Subcutaneous abdominal adipose tissue (tissue), 5 donors: ENCODE data around the gene ARHGEF17.

ENCODE experiments used
- H3K27ac ChIP-seq: one replicate; pipeline ENCODE4 v1.7.0; 2013; ENCODE audit warnings: low read depth, mild to moderate bottlenecking, inconsistent platforms, low read length, moderate library complexity
- H3K27me3 ChIP-seq, 5 donors: one replicate each; pipeline ENCODE4 v1.7.0; 2013; ENCODE audit warnings: low read length in 5 of 5, inconsistent platforms in 1 of 5; ENCODE audit not compliant: control insufficient read depth in 5 of 5, insufficient read depth in 4 of 5
- H3K36me3 ChIP-seq, 5 donors: one replicate each; pipeline ENCODE4 v1.7.0; 2013; ENCODE audit warnings: low read length in 5 of 5; ENCODE audit not compliant: control insufficient read depth in 5 of 5, insufficient read depth in 5 of 5
- H3K4me1 ChIP-seq, 5 donors: one replicate each; pipeline ENCODE4 v1.7.0; 2013; ENCODE audit warnings: low read length in 5 of 5, mild to moderate bottlenecking in 3 of 5, moderate library complexity in 1 of 5; ENCODE audit not compliant: control insufficient read depth in 5 of 5, insufficient read depth in 5 of 5
- H3K4me3 ChIP-seq, 5 donors: one replicate each; pipeline ENCODE4 v1.7.0; 2013; ENCODE audit warnings: low read length in 5 of 5, low read depth in 1 of 5
- H3K9ac ChIP-seq, 5 donors: one replicate each; pipeline ENCODE4 v1.7.0; 2013; ENCODE audit warnings: low read length in 5 of 5, mild to moderate bottlenecking in 4 of 5, moderate library complexity in 3 of 5
- H3K9me3 ChIP-seq, 5 donors: one replicate each; pipeline ENCODE4 v1.7.0; 2013; ENCODE audit warnings: low read length in 5 of 5; ENCODE audit not compliant: control insufficient read depth in 5 of 5
- donor health status: healthy.
- donor health status: healthy.
- donor health status: healthy.
- donor health status: healthy.
- donor health status: healthy.

ARHGEF17 gene

DNA sequence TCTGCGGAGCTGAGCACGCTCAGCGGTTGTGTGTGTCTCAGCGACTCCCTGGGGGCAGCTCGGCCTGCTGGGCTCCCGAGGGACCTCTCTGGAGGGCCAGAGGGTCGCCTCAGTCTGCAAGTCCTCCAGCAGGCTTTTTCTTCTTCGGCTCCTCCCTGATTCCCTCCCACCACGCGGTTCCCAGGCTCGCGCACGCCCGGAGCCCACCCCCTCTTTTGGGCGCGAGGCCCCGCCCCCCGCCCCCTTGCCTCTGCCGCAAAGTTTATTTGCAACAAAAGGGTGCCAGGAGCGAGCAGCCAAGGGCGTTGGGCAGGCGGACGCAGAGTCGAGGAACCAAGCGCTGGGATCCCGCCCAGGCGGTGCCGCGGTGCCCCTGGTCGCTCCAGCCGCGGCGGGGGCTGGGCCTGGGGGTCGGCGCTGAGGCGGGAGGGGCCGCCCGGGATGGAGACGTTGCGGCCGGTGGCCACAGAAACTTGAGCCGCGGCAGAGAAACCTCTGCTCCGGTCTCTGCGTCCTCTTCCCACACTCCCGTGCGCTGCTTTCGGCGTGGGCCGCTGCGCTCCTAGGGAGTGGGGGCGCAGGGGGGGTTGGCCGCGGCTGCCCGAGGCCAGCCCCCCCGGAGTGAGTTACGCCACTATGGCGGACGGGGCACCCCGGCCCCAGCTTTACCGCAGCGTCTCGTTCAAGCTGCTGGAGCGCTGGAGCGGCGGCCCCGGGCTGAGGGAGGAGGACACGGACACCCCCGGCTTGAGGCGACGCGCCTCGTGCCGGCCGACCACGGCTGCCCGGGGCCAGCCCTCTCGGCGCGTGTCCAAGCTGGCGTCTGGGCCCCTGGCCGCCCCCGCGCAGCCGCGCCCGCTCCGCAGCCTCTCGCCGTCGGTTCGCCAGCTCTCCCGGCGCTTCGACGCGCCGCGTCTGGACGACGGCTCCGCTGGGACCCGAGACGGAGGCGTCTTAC, at the start of gene ARHGEF17:
TSS of gene ARHGEF17 (plus strand) at position 274 of the 958 bp plus-strand sequence. CDS start at position 637, 363 bp downstream.
- peak within 1 kb of the TSS; percentile 73 to 82 (median 75) for H3K4me3 ChIP-seq
- peak within 1 kb of the TSS; percentile 35 to 84 (median 70) for H3K9ac ChIP-seq
- peak within 1 kb of the TSS; percentile 87 for H3K27ac ChIP-seq
- H3K9me3 ChIP-seq = no peaks in the 10 kb centered on the region
- no peaks in the 10 kb centered on the region for H3K27me3 ChIP-seq
- H3K4me1 ChIP-seq = peaks cover 14 to 67% (median 62%) of the 10 kb centered on the region in 5 donors
- H3K36me3 ChIP-seq = peaks cover 0 to 3% (median 0%) of the 10 kb centered on the region in 5 donors

DNA sequence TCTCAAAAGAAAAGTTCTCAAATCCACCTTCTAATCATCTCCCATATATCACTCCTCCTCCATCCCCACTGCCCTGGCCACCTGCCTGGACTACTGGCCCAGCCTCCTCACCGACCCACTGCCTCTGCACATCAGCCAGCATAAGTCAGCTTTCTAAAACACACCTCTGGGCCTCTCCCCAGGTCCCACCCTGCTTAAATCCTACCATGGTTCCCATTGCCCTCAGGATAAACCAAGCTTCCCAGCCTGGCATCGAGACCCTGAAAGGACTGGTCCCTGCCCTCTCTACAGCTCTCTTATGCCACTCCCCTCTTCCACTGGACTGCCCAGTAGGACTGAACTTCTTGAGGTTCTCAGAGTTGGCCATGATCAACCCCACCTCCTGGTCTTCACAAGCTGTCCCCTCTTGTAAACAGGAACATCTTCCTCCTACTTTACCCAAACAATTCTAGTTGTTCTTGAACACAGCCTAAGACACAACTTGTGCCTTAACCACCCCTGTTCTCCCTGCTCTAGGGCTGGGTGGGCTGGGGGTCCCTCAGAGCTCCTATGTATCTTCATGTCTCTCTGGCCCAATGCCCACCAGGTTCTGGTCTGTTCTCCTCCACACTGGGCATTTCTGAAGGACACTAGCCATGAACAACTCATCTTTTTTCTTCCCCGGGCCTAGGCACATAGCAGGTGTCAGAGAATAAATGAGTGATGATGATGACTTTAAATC, 48.5 kb upstream of the ARHGEF17 start:
- Histone ChIP-seq H3K27me3 (peaks cover 0 to 15% (median 7%) of the 10 kb centered on the region in 5 donors), H3K9ac (no peak overlapping the region), H3K4me3 (no peak overlapping the region), H3K27ac (no peak overlapping the region), H3K9me3 (no peaks in the 10 kb centered on the region), H3K36me3 (no peaks in the 10 kb centered on the region), H3K4me1 (peaks cover 0 to 14% (median 13%) of the 10 kb centered on the region in 5 donors)

- H3K4me3 ChIP-seq = no peak overlapping the region
- H3K9ac ChIP-seq = no peak overlapping the region
- peaks cover 0 to 14% (median 13%) of the 10 kb centered on the region in 5 donors for H3K4me1 ChIP-seq
- H3K27ac ChIP-seq = no peak overlapping the region
- H3K36me3 ChIP-seq = no peaks in the 10 kb centered on the region
- peaks cover 3 to 20% (median 11%) of the 10 kb centered on the region in 5 donors for H3K27me3 ChIP-seq
- H3K9me3 ChIP-seq = no peaks in the 10 kb centered on the region
These were observed 48.0 kb upstream of the ARHGEF17 start for GRCh38 chr11:73260127-73260457.

DNA sequence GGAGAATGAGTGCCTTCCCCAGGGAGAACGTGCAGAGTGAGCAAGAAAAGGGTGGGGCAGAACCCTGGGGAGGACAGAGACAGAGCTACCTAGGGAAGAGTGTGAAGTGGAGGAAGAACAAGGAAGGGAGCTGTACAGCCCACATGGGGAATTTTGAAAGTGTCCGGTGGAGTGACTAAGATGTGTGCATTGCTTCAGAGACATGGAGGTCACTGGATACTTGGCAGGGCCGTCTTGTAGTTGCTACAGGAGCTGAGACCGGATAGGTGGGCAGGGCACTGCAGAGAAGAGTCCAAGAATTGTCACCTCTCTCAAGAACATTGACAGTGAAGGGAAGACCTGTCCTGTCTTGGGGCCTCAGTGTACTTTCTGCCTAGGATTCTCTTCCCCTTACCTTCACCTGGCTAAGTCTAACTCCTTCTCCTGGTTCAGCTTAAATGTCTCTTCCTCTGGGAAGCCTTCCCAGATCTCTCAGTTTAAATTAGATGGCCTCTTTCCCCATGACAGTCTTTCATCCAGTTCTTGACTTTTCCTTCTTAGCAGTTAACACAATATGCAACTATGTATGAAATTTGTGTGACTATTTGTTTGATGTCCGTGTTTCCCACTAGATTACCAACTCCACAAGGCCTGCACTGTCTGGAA, 45.1 kb upstream of the ARHGEF17 start:
- H3K27ac ChIP-seq = no peak overlapping the region
- H3K4me3 ChIP-seq = no peak overlapping the region
- H3K36me3 ChIP-seq = no peaks in the 10 kb centered on the region
- H3K4me1 ChIP-seq = peaks cover 0 to 11% (median 7%) of the 10 kb centered on the region in 5 donors
- H3K27me3 ChIP-seq = peaks cover 3 to 32% (median 21%) of the 10 kb centered on the region in 5 donors
- H3K9ac ChIP-seq = no peak overlapping the region
- no peaks in the 10 kb centered on the region for H3K9me3 ChIP-seq

DNA sequence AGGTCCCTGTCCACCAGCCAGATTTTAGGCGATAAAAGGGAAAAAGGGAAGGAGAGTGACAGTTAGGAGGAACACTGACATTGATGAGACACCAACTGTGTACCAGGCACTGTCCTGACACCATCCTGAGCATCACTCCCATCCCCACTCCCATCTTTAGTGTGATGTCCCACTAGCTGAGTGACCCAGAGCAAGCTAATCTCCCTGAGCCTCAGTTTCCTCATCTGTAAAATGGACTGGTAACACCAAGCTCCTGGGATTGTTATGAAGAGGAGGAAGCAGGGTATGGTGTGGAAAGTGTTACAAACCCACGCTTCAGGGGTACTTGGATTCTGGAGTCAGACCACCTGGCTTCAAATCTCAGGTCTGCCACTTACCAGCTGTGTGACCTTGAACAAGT, 44.4 kb upstream of the ARHGEF17 start:
- H3K9ac ChIP-seq = no peak overlapping the region
- H3K4me3 ChIP-seq = no peak overlapping the region
- peaks cover 3 to 32% (median 24%) of the 10 kb centered on the region in 5 donors for H3K27me3 ChIP-seq
- peaks cover 0 to 10% (median 4%) of the 10 kb centered on the region in 5 donors for H3K4me1 ChIP-seq
- no peak overlapping the region for H3K27ac ChIP-seq
- no peaks in the 10 kb centered on the region for H3K9me3 ChIP-seq
- H3K36me3 ChIP-seq = no peaks in the 10 kb centered on the region

- Histone ChIP-seq H3K27ac (no peak overlapping the region), H3K9ac (no peak overlapping the region), H3K4me1 (peaks cover 7 to 15% (median 13%) of the 10 kb centered on the region in 5 donors), H3K27me3 (peaks cover 6 to 32% (median 27%) of the 10 kb centered on the region in 5 donors), H3K9me3 (no peaks in the 10 kb centered on the region), H3K4me3 (no peak overlapping the region), H3K36me3 (no peaks in the 10 kb centered on the region)
These were observed 42.7 kb upstream of the ARHGEF17 start for GRCh38 chr11:73265278-73265810.

GRCh38 chr11:73265853-73266645, 42.0 kb upstream of the ARHGEF17 start:
- Histone ChIP-seq H3K9ac (no peak overlapping the region), H3K4me1 (peaks cover 7 to 16% (median 13%) of the 10 kb centered on the region in 5 donors)

GRCh38 chr11:73266646-73267020, 41.4 kb upstream of the ARHGEF17 start:
- Histone ChIP-seq H3K4me1 (peaks cover 7 to 16% (median 13%) of the 10 kb centered on the region in 5 donors), H3K9me3 (no peaks in the 10 kb centered on the region), H3K36me3 (no peaks in the 10 kb centered on the region), H3K27me3 (peaks cover 9 to 33% (median 27%) of the 10 kb centered on the region in 5 donors), H3K9ac (no peak overlapping the region), H3K4me3 (no peak overlapping the region), H3K27ac (no peak overlapping the region)

More at GRCh38 chr11:73265853-73266645, 42.0 kb upstream of the ARHGEF17 start:
- no peak overlapping the region for H3K27ac ChIP-seq
- H3K36me3 ChIP-seq = no peaks in the 10 kb centered on the region
- no peak overlapping the region for H3K4me3 ChIP-seq
- H3K27me3 ChIP-seq = peaks cover 9 to 33% (median 27%) of the 10 kb centered on the region in 5 donors
- no peaks in the 10 kb centered on the region for H3K9me3 ChIP-seq
